IPS-18c (cell line): ENCODE results near the gene FREM2.

Experiments
- H3K4me3 ChIP-seq: 2 replicates; pipeline ENCODE4 v1.7.0; 2013; ENCODE audit warnings: low read depth, mild to moderate bottlenecking, low read length, moderate library complexity; ENCODE audit not compliant: insufficient read depth
- H3K9me3 ChIP-seq: one replicate; pipeline ENCODE4 v1.6.1; 2013; ENCODE audit warnings: mild to moderate bottlenecking, low read length, moderate library complexity; ENCODE audit not compliant: control insufficient read depth, insufficient read depth

The FREM2 gene

DNA sequence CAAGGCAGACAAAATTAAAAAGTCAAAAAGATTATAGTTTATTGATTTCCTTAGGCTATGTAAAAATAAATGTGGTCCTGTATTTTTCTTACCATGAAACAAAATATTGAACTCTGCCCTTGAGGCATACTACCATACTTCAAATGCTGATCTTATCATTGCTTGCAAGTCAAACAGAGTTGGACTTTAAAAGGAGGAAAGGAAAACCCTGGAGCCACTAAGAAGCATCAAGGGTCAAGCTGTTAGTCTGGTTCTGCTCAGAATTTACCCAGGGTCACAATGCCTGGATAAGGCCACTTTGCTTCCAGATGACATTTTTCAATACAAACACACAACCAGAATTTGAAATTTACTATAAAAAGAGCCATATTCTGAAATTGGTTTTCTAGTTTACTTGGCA, 2.2 kb upstream of the FREM2 start:
- H3K4me3 ChIP-seq, result no peak overlapping the region
- peaks cover 3% of the 10 kb centered on the region for H3K9me3 ChIP-seq

DNA sequence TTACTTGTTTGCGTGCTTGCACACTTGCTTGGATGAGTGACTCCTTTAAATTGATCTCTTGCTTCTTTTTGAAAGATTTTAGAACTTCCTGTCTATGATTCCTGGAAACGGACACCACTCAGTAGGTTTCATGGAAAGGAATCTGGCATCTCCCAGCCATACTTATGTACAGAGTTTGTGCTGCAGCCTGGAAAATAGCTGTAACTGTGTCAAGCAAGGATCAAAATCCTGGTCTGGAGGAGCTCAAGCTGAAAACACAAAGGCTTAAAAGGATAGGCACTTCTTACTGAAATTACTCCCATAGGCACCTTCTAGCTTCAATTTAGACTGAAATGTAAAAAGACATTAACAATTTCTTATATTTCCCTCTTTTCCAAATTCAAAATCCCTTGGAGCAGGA, 1.4 kb upstream of the FREM2 start:
- Histone ChIP-seq H3K4me3 (peak overlapping the region; percentile 10; the same call in 1 of the 2 replicates), H3K9me3 (peaks cover 3% of the 10 kb centered on the region)

DNA sequence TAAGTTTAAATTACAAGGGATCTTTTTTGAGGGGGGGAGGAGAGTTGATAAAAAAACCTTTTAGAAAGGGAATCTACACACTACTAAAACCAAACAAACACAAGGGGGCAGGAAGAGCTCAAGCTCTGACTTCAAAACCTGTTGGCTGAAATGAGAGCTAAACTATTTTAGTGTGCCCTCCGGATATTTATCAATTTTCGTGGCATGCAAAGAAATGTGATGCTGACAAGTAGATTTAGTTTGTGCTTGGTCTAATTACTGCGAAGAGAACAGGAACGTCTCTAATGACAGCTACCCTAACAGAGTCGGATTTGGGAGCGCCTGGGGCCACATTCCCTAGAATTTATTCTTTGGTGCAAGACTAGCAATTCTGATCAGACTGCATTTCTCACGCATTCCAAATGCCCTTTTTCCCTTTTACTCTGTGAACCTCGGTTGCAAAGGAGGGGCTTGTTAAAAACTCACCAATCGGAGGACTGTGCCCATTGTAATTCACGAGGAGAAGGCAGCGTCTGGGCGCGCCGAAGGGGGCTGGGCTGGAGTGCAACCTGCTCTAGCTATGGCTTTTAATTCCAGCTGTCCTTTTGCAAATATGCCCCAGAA, 802 bp upstream of the FREM2 start:
- H3K9me3 ChIP-seq, result peaks cover 3% of the 10 kb centered on the region
- peak overlapping the region; percentile 91 for H3K4me3 ChIP-seq

GRCh38 chr13:38687246-38688229, 661 bp downstream of the FREM2 start:
- H3K4me3 ChIP-seq, result peak overlapping the region; percentile 91
- peaks cover 3% of the 10 kb centered on the region for H3K9me3 ChIP-seq

DNA sequence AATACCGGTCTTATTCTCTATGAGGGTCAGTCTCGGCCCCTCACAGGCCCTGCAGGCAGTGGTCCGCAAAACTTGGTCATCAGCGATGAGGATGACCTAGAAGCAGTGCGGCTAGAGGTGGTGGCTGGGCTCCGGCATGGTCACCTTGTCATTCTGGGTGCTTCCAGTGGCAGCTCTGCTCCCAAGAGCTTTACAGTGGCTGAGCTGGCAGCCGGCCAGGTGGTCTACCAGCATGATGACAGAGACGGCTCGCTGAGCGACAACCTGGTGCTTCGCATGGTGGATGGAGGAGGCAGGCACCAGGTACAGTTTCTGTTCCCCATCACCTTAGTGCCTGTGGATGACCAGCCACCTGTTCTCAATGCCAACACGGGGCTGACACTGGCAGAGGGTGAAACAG, 1.8 kb downstream of the FREM2 start:
- Histone ChIP-seq H3K4me3 (peak overlapping the region; percentile 91; the same call in 1 of the 2 replicates), H3K9me3 (peaks cover 3% of the 10 kb centered on the region)

DNA sequence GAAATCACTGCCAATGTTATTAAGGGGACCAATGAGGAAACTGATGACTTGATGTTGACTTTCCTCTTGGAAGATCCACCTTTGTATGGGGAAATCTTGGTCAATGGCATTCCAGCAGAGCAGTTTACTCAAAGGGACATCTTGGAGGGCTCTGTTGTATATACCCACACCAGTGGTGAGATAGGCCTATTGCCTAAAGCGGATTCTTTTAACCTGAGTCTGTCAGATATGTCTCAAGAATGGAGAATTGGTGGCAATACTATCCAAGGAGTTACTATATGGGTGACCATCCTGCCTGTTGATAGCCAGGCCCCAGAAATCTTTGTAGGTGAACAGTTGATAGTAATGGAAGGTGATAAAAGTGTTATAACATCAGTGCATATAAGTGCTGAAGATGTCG, 3.4 kb downstream of the FREM2 start:
- H3K4me3 ChIP-seq, result no peak overlapping the region

GRCh38 chr13:38693168-38693567, 6.3 kb downstream of the FREM2 start:
- Histone ChIP-seq H3K4me3 (no peak overlapping the region; the same call in 1 of the 2 replicates), H3K9me3 (peaks cover 3% of the 10 kb centered on the region)

More for the DNA sequence above, 3.4 kb downstream of the FREM2 start:
- H3K9me3 ChIP-seq, result peaks cover 3% of the 10 kb centered on the region

GRCh38 chr13:38693641-38694040, 6.8 kb downstream of the FREM2 start:
- H3K4me3 ChIP-seq, result no peak overlapping the region; the same call in 1 of the 2 replicates
- peaks cover under 1% of the 10 kb centered on the region for H3K9me3 ChIP-seq

DNA sequence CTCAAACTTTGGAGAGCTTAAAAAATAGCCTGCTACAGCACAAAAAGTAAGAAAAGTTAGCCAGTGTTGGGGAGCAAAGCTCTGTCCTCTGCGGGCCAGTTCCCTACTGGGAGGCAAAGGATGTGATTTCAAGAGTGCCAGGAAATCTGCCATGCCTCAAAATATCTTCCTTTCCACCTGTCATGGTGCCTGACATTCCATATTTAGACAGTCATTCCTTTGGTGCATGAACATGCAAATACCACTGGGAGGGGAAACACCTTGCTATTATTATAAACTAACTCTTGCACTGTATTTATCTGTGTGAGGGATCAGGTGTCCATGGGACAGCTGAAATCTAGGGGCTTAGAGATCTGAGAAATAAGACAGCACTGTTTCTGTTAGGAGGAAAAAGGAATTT, 10.3 kb downstream of the FREM2 start:
- no peaks in the 10 kb centered on the region for H3K9me3 ChIP-seq

GRCh38 chr13:38697628-38698333, 10.9 kb downstream of the FREM2 start:
- Histone ChIP-seq H3K9me3 (no peaks in the 10 kb centered on the region), H3K4me3 (no peak overlapping the region)

More for the DNA sequence above, 10.3 kb downstream of the FREM2 start:
- no peak overlapping the region for H3K4me3 ChIP-seq

DNA sequence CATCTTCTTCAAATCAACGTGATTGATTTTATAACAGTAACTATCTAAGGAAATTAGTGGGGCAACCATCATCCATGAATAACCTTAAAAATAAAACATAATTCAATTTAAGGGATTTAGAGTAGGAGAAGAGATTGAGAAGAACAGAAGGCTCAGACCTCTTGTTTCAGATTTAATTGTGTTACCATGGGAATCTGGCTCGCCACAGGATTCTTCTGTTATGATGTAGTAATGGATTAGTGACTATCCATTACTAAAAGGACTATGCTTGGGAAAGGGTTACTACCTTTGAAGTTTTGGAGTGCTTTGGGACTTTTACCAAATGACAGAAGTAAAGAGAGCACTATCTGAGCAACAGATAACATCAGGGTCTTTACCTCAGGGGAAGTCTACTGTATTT, 13.2 kb downstream of the FREM2 start:
- Histone ChIP-seq H3K4me3 (no peak overlapping the region), H3K9me3 (no peaks in the 10 kb centered on the region)

DNA sequence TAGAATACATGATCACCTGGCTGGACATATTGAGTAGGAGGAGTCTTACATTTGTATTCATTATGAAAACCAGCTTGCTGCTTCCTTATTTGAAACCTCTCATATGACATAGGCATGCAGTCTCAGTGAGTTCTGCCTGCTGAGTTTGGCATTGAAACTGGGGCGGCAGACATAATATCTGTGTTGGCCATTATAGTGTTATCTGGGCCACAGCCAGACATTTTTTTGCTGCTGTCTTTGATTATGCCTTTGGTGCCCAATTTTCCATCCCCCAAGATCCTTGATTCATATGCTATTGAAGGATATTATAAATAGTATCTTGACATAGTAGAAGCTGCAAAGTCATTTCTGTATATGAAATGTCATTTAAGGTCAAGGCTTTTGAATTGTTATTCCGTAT, 15.8 kb downstream of the FREM2 start:
- H3K9me3 ChIP-seq, result no peaks in the 10 kb centered on the region
- H3K4me3 ChIP-seq, result no peak overlapping the region

DNA sequence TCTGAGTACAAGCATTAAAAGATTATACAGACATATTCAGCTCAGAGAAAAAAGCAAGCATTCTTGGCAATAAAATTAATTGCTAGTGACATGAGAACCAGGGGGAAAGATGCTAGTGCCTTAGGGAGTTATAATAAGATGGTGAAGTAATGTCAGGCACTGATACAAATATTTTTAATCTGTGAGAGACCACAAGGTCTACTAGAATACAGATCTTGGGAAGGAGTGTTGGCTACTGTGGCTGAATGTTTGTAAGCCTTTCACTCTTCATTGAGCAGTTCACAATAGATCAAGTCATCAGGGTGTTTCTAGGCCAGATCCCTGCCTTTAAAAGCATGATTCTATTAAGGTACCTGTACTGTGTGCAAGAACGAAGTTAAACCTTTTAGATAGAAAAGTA, 16.4 kb downstream of the FREM2 start:
- Histone ChIP-seq H3K4me3 (no peak overlapping the region), H3K9me3 (no peaks in the 10 kb centered on the region)

- Histone ChIP-seq H3K9me3 (no peaks in the 10 kb centered on the region), H3K4me3 (no peak overlapping the region)
Observed at GRCh38 chr13:38705365-38705764, 18.5 kb downstream of the FREM2 start.

DNA sequence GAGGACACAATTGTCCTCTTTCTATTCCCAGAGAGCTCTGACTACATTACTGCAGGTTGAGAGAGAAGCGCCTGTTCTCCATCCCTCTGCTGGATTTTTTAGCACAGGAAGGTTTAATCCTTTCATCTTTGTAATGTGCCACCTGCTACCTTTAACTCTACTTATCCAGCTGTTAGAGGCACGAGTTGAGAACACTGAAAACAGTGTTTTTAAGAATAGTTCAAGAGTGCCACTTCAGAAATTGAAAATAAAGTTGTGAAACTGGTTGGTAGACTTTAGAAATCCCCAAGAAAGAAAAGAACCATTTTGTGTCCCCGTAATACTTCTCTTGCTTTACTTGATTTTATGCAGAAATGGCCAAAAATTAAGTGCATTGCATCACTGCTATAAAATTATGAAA, 20.6 kb downstream of the FREM2 start:
- Histone ChIP-seq H3K9me3 (no peaks in the 10 kb centered on the region), H3K4me3 (no peak overlapping the region)

- no peak overlapping the region for H3K4me3 ChIP-seq
- no peaks in the 10 kb centered on the region for H3K9me3 ChIP-seq
Observed at GRCh38 chr13:38713046-38713445, 26.2 kb downstream of the FREM2 start.

DNA sequence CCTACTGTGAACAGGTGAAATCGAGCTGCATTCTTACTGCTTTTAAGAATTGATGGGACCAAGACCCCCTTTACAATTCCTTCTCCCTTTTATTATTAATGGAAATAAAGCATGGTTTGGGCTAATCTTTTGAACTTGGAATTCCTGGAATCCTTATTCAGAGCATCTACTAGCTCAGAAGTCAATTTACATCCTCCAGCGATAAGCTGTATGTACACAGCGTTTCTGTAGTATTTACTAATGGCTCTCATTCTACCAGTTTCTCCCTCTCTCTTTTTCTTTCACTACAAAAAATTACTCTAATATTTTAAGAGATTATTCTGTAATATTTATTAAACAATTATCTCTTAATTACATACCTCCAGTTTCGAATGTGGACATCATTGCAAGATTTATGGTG, 31.5 kb downstream of the FREM2 start:
- no peaks in the 10 kb centered on the region for H3K9me3 ChIP-seq
- no peak overlapping the region for H3K4me3 ChIP-seq

GRCh38 chr13:38730332-38730731, 43.5 kb downstream of the FREM2 start:
- Histone ChIP-seq H3K4me3 (no peak overlapping the region), H3K9me3 (no peaks in the 10 kb centered on the region)
